Measurements from ENCODE around the gene AGAP3.

GRCh38 chr7:151083824-151084160 lies 2.5 kb upstream of the AGAP3 start:
- TF ChIP-seq USF2 (IDR thresholded peaks at IDR 0.05; ENCODE audit: borderline replicate concordance, low read depth, low read length) (no peak), CTCF (IDR thresholded peaks at IDR 0.05) (no peak), EZH2phosphoT487 (IDR thresholded peaks at IDR 0.05; ENCODE audit: borderline replicate concordance, low read depth) (no peak), JUND (IDR thresholded peaks at IDR 0.05) (no peak), POLR2AphosphoS5 (IDR thresholded peaks at IDR 0.05; ENCODE audit: low read depth, low read length) (no peak), FOXM1 (IDR thresholded peaks at IDR 0.05; ENCODE audit: low read depth) (no peak), TEAD4 (IDR thresholded peaks at IDR 0.05; ENCODE audit: borderline replicate concordance, insufficient read depth) (no peak), GATA2 (CRISPR knock-in tag; IDR thresholded peaks at IDR 0.05) (no peak), REST (IDR thresholded peaks at IDR 0.05; ENCODE audit: low read depth, low read length) (no peak)

Data from SK-N-SH (cell line).